GM21723 (cell line): ENCODE results near the gene ETDA.
"Not testable (repeated sequence)": the region's sequence is repeated elsewhere in the genome, so short reads cannot be mapped to it uniquely, and the experiment has no call there.

Experiments used
- ATAC-seq: cut with Tn5 transposase; IDR thresholded peaks from one replicate; pipeline ENCODE4 v1.9.1; 2021; ENCODE audit warnings: mild to moderate bottlenecking, moderate library complexity; ENCODE audit not compliant: unreplicated experiment

Gene ETDA

GRCh38 chrX:135252011-135252518 is at the start of gene ETDA:
Gene ETDA, plus strand, starts transcription at chrX:135252061. Its CDS starts 1,216 bp downstream, at chrX:135253277.
- not testable (repeated sequence) for ATAC-seq

- not testable (repeated sequence) for ATAC-seq
Measured at GRCh38 chrX:135206427-135206826, 45.4 kb upstream of the ETDA start.

DNA sequence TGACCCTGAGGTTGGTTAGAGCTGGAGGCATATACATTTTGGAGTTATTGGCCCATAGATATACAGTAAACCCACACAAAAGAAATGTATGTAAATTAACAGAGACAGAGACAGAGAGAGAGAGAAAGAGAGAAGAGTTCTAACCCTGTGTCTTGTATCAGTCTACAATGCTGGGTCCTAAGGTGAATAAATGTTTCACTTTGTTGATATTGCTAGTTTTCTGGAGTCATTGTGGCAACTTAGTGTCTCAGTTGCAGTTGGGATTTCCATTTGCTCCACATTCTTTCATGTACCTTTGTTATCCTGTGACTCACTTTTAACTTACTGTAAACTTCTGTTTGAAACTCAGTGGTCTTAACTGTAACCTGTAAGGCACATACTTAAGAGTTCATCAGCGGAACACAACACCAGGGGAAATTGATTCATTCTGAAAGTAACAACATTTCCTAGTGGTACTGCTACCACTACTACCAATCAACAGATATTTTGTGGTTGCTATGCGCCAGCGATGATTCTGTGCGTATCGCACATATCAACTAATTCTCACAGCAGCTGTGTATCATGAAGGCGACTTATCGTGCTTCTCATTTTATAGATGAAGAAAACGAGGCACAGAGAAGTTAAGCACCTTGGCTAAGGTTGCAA is 38.5 kb upstream of the ETDA start:
- no peak for ATAC-seq

DNA sequence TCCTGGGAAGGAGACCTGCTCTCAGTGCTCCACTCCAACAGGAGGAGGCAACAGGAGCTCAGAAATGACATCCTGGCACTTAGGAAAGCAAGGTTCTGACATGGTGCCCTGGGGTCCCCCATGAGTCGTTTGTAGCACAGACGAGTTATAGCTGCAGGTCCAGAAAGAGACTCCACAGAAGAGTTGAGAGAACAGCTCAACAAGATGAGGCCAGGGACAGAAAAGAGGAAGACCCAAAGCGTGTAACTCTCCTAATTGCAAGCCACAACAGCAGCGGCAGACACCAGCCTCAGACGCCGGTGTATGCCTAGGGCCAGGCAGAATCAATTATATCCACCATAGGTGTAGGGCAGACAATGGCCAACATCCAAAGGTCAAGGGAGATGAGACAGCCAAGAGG is 5.9 kb upstream of the ETDA start:
- ATAC-seq = not testable (repeated sequence)

GRCh38 chrX:135256087-135256684 is 4.3 kb downstream of the ETDA start:
- ATAC-seq = not testable (repeated sequence)

DNA sequence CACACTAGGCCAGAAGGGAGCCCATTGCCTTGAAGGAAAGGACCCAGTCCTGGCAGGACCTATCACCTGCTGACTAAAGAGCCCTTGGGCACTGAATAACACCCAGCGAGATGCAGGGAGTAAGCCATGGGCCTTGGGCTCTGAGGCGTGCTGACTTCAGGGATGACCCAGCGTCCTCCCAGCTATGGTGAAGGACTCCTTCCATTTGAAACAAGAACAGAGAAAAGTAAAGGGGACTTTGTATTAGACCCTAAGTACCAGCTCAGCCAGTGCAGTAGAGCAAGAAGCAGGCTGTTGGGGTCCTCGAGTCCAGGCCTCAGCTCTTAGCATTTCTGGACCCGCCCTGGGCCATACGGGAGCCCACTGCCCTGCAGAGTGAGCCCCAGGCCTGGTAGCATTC is 5.1 kb downstream of the ETDA start:
- ATAC-seq = no peak

DNA sequence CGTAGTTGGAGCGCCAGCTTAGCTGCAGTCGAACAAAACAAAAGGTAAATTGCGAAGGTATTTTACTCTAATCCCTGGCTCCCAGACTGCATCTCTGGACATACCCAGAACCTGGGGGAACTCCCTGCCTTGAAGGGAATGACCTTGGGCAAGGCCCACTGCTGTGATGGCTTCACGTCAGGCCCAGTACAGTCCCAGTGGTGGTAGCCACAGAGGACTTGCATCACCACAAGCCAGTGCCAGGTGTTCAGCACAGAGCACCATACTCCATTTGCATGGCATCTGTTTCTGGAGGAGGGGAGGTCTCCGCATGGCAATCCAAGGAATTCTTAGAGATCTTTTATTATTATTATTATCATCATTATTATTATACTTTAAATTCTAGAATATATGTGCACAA is 5.6 kb downstream of the ETDA start:
- no peak for ATAC-seq

- ATAC-seq = not testable (repeated sequence)
Measured at GRCh38 chrX:135260976-135261375, 9.1 kb downstream of the ETDA start.

DNA sequence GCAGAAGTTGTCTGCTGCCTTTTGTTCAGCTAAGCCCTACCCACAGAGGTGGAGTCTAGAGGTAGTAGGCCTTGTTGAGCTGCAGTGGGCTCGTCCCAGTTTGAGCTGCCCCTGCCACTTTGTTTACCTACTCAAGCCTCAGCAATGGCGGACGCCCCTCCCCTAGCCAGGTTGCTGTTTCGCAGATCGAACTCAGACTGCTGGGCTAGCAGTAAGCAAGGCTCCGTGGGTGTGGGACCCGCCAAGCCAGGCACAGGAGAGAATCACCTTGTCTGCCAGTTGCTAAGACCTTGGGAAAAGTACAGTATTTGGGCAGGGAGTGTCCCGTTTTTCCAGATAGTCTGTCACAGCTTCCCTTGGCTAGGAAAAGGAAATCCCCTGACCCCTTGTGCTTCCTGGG is 11.5 kb downstream of the ETDA start:
- ATAC-seq = not testable (repeated sequence)

GRCh38 chrX:135264206-135264605 is 12.3 kb downstream of the ETDA start:
- no peak for ATAC-seq

DNA sequence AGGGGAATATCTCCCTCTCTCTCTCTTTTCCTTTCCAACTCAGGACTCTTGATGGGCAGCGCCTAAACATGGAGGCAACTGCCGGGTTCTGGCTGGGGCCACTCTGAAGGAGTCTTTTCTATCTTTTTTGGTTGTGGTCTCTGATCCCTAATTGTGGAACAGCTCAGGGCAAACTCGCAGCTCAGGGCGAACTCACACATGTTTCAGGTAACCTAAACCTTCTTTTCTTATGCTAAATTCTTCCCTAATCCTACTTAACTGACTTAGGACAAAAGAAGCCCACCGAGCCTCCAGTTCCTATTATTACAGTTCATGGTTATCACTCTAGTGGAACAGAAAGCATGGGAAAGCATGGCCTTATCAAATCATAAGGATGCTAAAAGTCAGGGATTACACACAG is 21.3 kb downstream of the ETDA start:
- ATAC-seq = no peak

DNA sequence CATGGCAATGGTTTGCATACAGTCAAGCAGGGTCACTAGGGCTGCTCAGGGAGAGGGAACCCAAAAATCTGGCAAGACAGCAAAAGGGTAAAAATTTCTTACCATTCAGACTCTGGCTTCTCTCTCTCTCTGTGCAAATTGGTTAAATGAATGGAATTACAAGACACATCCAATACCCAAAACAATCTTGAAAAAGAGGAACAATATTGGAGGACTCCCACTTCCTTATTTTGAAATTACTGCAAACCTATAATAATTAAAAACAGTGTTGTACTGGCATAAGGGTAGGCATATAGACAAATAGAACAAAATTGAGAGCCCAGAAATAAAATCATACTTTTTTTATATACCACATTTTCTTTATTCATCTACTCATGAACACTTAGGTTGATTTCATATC is 24.1 kb downstream of the ETDA start:
- no peak for ATAC-seq

DNA sequence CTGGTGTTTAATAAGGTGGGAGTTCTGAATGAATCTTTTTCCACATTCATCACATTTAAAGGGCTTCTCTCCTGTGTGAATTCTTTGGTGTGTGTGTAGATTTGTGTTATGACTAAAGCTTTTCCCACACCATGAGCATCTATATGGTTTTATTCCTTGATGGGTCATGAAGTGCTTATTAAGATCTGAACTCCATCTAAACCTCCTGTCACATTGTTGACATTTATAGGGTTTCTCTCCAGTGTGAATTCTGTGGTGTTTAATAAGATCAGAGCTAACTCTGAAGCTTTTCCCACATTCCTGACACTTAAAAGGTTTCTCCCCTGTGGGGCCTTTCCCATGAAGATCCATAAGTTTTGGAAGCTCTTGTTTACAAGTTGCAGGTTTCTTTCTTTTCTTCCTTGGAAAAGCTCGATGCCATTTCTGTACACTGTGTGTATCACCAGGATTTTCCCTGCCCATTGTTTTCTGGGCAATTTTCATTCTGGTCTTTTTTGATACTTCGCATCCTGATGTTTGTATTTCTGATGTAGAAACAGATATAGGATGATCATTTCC is 35.5 kb downstream of the ETDA start:
- ATAC-seq = no peak

GRCh38 chrX:135295238-135295943 is 43.5 kb downstream of the ETDA start:
- ATAC-seq = peak; percentile 99

DNA sequence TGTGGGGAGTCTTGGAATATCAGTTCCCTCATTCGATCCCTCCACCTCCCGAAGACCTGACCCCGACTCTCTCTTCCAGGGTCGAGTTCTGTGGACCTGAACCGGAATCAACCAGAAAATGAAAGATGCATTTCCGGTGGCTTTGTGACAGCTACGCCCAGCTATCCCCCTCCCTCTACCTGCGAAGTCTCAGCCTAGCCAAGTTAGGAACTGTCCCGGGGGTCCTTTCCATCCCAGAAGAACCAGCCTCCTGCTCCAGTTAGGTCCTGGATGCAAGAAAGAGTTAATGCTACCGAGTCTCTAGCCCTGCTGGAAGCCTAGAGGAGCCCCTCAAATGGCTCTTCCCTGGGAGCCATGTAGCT is 44.1 kb downstream of the ETDA start:
- peak; percentile 57 for ATAC-seq

GRCh38 chrX:135302269-135302873 is 50.5 kb downstream of the ETDA start:
- ATAC-seq = no peak
